GM06990 (cell line): Measurements from ENCODE around the gene ARHGEF4.

Experiments
- DNase-seq: peaks from one replicate; pipeline ENCODE4 v3.0.0-alpha.2; 2011; ENCODE audit not compliant: insufficient read length; ENCODE audit errors: extremely low read depth
- H3K27me3 ChIP-seq: replicated peaks from 2 replicates; pipeline ENCODE4 v1.6.0; 2011; ENCODE audit warnings: low read length; ENCODE audit not compliant: control insufficient read depth, insufficient read depth
- H3K36me3 ChIP-seq: 2 replicates; pipeline ENCODE4 v1.5.1; 2011; ENCODE audit warnings: low read length; ENCODE audit not compliant: control insufficient read depth, insufficient read depth
- H3K4me3 ChIP-seq: replicated peaks from 2 replicates; pipeline ENCODE4 v1.5.1; 2011; ENCODE audit warnings: low read depth, mild to moderate bottlenecking, control low read depth, low read length
- CTCF ChIP-seq: IDR thresholded peaks from 2 replicates; pipeline ENCODE4 v1.5.1; 2011; ENCODE audit warnings: low read length, control low read depth, mild to moderate bottlenecking, inconsistent platforms; ENCODE audit not compliant: insufficient read depth, poor library complexity, severe bottlenecking

The ARHGEF4 gene

GRCh38 chr2:130795431-130795830 lies 41.3 kb upstream of the ARHGEF4 start:
- no peak for DNase-seq
- Histone ChIP-seq H3K4me3 (no peak overlapping the region), H3K27me3 (no peaks in the 10 kb centered on the region), H3K36me3 (no peaks in the 10 kb centered on the region)
- TF ChIP-seq CTCF: no peak

GRCh38 chr2:130796290-130796689 lies 40.4 kb upstream of the ARHGEF4 start:
- H3K36me3 ChIP-seq: no peaks in the 10 kb centered on the region
- H3K27me3 ChIP-seq: no peaks in the 10 kb centered on the region
- no peak for TF ChIP-seq CTCF
- H3K4me3 ChIP-seq: no peak overlapping the region
- no peak for DNase-seq

GRCh38 chr2:130797493-130798435 lies 39.0 kb upstream of the ARHGEF4 start:
- Histone ChIP-seq H3K36me3 (no peaks in the 10 kb centered on the region), H3K4me3 (peak overlapping the region; percentile 66), H3K27me3 (no peaks in the 10 kb centered on the region)
- peak; percentile 87 for DNase-seq
- peak; percentile 94 for TF ChIP-seq CTCF

- H3K36me3 ChIP-seq: no peaks in the 10 kb centered on the region
- TF ChIP-seq CTCF: no peak
- DNase-seq: no peak
- H3K4me3 ChIP-seq: peak overlapping the region; percentile 66
- no peaks in the 10 kb centered on the region for H3K27me3 ChIP-seq
These were observed 38.1 kb upstream of the ARHGEF4 start for GRCh38 chr2:130798472-130799218.

GRCh38 chr2:130799295-130799694 lies 37.4 kb upstream of the ARHGEF4 start:
- H3K4me3 ChIP-seq: no peak overlapping the region
- TF ChIP-seq CTCF: no peak
- no peaks in the 10 kb centered on the region for H3K27me3 ChIP-seq
- H3K36me3 ChIP-seq: no peaks in the 10 kb centered on the region
- no peak for DNase-seq
